Left cardiac atrium (tissue), 4 donors: ENCODE measurements around the gene BACE2. TPM values are rescaled to one million over a fixed set of nuclear protein-coding genes. Genes with fewer than 3 reads are reported as not detected.
"Not testable (repeated sequence)": the region's sequence is repeated elsewhere in the genome, so short reads cannot be mapped to it uniquely, and the experiment has no call there.

ENCODE experiments used
- ATAC-seq, 2 donors: fragments of 200-7000 bp; cut with Tn5 transposase; one replicate each; pipeline ENCODE4 v1.9.1; 2020; ENCODE audit warnings: mild to moderate bottlenecking in 2 of 2, moderate library complexity in 2 of 2
- DNase-seq: peaks from one replicate; pipeline ENCODE4 v3.0.0-alpha.2; 2020
- intact Hi-C, 2 donors: fragments of 100-400 bp; cut with DNase I; formaldehyde crosslinking; loops; one replicate each; pipeline versions ENCODE4 v1.14.1 to v1.15.1; 2022 to 2023
- total RNA-seq, 2 donors: library from RNA; stranded (reverse); fragmentation: NEBNext Ultra II Directional; extraction: Animal tissue kit (Norgen Biotek cat#: 25700); gene quantifications; one replicate each; pipeline ENCODE4 v1.2.1, GENCODE V29; 2021
- donor health status: DM: no; HTN: yes; CAD: no.
- donor health status: DM: no; HTN: yes; CAD: no; lungs with severe emphysema.
- donor health status: DM: yes; HTN: yes; CAD: no.
- donor health status: Dilated cardiomyopathy.

BACE2 gene
- total RNA-seq, 2 donors from 2014 or later: 22.6 to 39.5 TPM

- intact Hi-C loops: no loop called here
These were observed 81.5 kb downstream of the BACE2 start for GRCh38 chr21:41249476-41249875.

GRCh38 chr21:41250519-41250918 lies 82.6 kb downstream of the BACE2 start:
- DNase-seq (no peak), ATAC-seq (peak; percentile 16 to 45)
- intact Hi-C loops: no loop called here

More at GRCh38 chr21:41249476-41249875, 81.5 kb downstream of the BACE2 start:
- DNase-seq (no peak), ATAC-seq (no peak)

- intact Hi-C loops: no loop called here
- no peak for DNase-seq
- ATAC-seq: no peak
These were observed 84.1 kb downstream of the BACE2 start for GRCh38 chr21:41251961-41252642.

- DNase-seq (no peak), ATAC-seq (no peak)
- intact Hi-C loops: no loop called here
These were observed 86.2 kb downstream of the BACE2 start for GRCh38 chr21:41254090-41254700.

GRCh38 chr21:41255190-41255589 lies 87.2 kb downstream of the BACE2 start:
- intact Hi-C loops: no loop called here
- DNase-seq: no peak
- no peak for ATAC-seq

- ATAC-seq, DNase-seq, intact Hi-C loops: not testable (repeated sequence)
These were observed 88.3 kb downstream of the BACE2 start for GRCh38 chr21:41256231-41256630.

GRCh38 chr21:41256771-41257702 lies 89.1 kb downstream of the BACE2 start:
- DNase-seq: no peak
- intact Hi-C loops: no loop called here
- no peak for ATAC-seq

- ATAC-seq (no peak), DNase-seq (no peak)
- intact Hi-C loops: no loop called here
These were observed 90.7 kb downstream of the BACE2 start for GRCh38 chr21:41258617-41259016.

GRCh38 chr21:41260428-41260827 lies 92.5 kb downstream of the BACE2 start:
- DNase-seq (no peak), ATAC-seq (no peak)
- intact Hi-C loops: no loop called here

- intact Hi-C loops: no loop called here
- DNase-seq (no peak), ATAC-seq (no peak)
These were observed 99.4 kb downstream of the BACE2 start for GRCh38 chr21:41267346-41267745.

GRCh38 chr21:41269535-41269934 lies 101.6 kb downstream of the BACE2 start:
- intact Hi-C loops: no loop called here
- DNase-seq: no peak
- ATAC-seq: no peak

- ATAC-seq: no peak
- intact Hi-C loops: no loop called here
- DNase-seq: no peak
These were observed 109.2 kb downstream of the BACE2 start for GRCh38 chr21:41277196-41277595.

GRCh38 chr21:41277846-41278245 lies 109.9 kb downstream of the BACE2 start:
- DNase-seq: no peak
- no peak for ATAC-seq
- intact Hi-C loops: no loop called here

- ATAC-seq (peak; percentile 41 to 70), DNase-seq (peak; percentile 40)
- intact Hi-C loops: loop anchor here (5.0 to 10.0 kb wide), 2 partner anchors 177 to 324 kb away; no protein-coding TSS in a partner anchor
These were observed 112.4 kb downstream of the BACE2 start for GRCh38 chr21:41280115-41280919.

- DNase-seq (no peak), ATAC-seq (no peak)
- intact Hi-C loops: loop anchor here (5.0 to 10.0 kb wide), 2 partner anchors 175 to 322 kb away; no protein-coding TSS in a partner anchor
These were observed 114.5 kb downstream of the BACE2 start for GRCh38 chr21:41282412-41282811.

- ATAC-seq (peak; percentile 88 to 95), DNase-seq (no peak)
- intact Hi-C loops: loop anchor here (1.0 to 10.0 kb wide), 3 partner anchors 174 to 321 kb away; no protein-coding TSS in a partner anchor
These were observed 115.4 kb downstream of the BACE2 start for GRCh38 chr21:41283211-41283818.

GRCh38 chr21:41289431-41289830 lies 121.5 kb downstream of the BACE2 start:
- intact Hi-C loops: loop anchor here in 1 of 2 donors (5.0 to 10.0 kb wide), 2 partner anchors 315 to 488 kb away; no protein-coding TSS in a partner anchor
- DNase-seq (no peak), ATAC-seq (no peak)

- ATAC-seq: no peak
- no peak for DNase-seq
- intact Hi-C loops: no loop called here
These were observed 122.3 kb downstream of the BACE2 start for GRCh38 chr21:41290106-41290799.
